Gastroesophageal sphincter (tissue), 3 donors: ENCODE measurements around the gene ST7.

Source experiments
- CTCF ChIP-seq, 4 experiments: fragments of 200-600 bp in 2 of 4; fragments of 450-650 bp in 2 of 4; sonication (generic) in 1 of 4; IDR thresholded peaks; one replicate each; pipeline ENCODE4 v1.5.1; 2017 to 2019; ENCODE audit warnings: antibody characterized with exemption in 4 of 4, mild to moderate bottlenecking in 2 of 4, moderate library complexity in 2 of 4
- EP300 ChIP-seq: sonication (generic); formaldehyde crosslinking; IDR thresholded peaks from one replicate; pipeline ENCODE4 v1.6.1; 2017; ENCODE audit warnings: antibody characterized with exemption, mild to moderate bottlenecking
- POLR2A ChIP-seq, 2 donors: fragments of 450-650 bp; IDR thresholded peaks; one replicate each; pipeline ENCODE4 v1.6.1; 2017; ENCODE audit warnings: antibody characterized with exemption in 2 of 2, mild to moderate bottlenecking in 2 of 2, moderate library complexity in 1 of 2
- POLR2AphosphoS5 ChIP-seq: sonication (generic); formaldehyde crosslinking; IDR thresholded peaks from one replicate; pipeline ENCODE4 v1.6.1; 2017; ENCODE audit warnings: antibody characterized with exemption

- TF ChIP-seq POLR2A (IDR thresholded peaks at IDR 0.05): no peak
- no peak for TF ChIP-seq CTCF (IDR thresholded peaks at IDR 0.05)
- no peak for TF ChIP-seq POLR2AphosphoS5
- no peak for TF ChIP-seq EP300
These were observed 70.1 kb downstream of the ST7 start for GRCh38 chr7:117023325-117023854.
